GM19193 (cell line): ENCODE data around the gene KLHL40.

Experiments used
- POLR2A ChIP-seq: IDR thresholded peaks from 4 replicates; pipeline ENCODE4 v1.6.1; 2011; ENCODE audit not compliant: insufficient read depth, insufficient read length; ENCODE audit errors: extremely low read depth

The KLHL40 gene

DNA sequence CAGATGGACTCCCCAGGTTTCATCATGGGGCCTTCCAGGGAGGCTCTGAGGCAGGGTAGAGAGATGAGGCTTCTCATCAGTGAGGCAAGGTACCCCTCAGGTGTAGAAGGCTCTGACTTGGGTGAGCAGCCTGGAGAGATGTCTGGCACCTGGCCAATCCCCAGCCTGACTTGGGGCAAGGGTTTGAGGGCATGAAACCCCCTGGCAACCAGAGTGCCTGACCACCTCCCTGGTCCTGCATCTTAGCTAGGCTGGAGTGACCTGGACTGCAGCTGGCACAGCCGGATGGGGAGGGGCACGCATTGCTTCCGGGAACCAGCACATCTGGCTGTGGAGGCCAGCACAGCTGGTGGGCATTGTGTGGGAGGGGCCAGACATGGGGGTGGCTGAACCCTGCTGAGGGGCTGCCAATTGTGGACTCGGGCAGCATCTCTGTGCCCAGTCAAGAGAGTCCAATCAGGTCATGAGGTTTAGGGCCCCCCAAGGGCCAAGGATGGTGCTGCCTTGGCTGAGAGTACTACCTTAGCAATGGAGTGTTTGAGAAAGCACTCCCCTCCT, 29.9 kb upstream of the KLHL40 start:
- no peak for TF ChIP-seq POLR2A

DNA sequence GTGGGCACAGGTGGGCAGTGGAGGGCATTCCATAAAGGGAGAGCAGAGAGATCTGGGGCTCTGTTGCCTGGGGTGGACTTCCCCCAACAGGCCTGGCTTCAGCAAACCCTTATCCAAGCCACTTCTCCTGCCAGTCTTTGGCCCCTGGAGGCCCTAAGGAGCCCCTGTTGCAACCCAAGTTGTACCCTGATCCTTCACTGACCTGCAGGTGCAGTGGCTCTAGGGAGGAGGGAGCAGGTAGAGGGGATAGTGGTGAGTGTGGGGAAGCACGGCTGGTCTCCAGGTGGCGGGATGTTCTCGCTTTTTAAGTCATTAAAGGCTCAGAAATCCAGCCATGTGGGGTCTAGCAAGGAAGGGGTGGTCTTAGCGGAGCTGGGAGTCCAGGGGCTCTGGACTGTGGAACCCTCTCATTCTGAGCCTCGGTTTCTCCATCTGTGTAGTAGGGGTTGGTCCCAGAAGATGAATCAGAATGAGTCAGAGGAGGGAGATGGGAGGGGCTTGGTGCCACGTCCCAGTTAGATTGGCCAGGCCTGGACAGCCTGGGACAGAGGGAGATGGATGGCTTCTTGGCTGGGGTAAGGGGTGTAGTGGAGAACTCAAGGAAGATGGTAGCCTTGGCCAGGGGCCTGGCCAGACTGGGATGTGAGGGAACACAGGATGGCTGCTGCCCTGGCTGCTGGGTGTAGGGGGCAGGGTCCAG, 29.2 kb upstream of the KLHL40 start:
- TF ChIP-seq POLR2A = no peak

DNA sequence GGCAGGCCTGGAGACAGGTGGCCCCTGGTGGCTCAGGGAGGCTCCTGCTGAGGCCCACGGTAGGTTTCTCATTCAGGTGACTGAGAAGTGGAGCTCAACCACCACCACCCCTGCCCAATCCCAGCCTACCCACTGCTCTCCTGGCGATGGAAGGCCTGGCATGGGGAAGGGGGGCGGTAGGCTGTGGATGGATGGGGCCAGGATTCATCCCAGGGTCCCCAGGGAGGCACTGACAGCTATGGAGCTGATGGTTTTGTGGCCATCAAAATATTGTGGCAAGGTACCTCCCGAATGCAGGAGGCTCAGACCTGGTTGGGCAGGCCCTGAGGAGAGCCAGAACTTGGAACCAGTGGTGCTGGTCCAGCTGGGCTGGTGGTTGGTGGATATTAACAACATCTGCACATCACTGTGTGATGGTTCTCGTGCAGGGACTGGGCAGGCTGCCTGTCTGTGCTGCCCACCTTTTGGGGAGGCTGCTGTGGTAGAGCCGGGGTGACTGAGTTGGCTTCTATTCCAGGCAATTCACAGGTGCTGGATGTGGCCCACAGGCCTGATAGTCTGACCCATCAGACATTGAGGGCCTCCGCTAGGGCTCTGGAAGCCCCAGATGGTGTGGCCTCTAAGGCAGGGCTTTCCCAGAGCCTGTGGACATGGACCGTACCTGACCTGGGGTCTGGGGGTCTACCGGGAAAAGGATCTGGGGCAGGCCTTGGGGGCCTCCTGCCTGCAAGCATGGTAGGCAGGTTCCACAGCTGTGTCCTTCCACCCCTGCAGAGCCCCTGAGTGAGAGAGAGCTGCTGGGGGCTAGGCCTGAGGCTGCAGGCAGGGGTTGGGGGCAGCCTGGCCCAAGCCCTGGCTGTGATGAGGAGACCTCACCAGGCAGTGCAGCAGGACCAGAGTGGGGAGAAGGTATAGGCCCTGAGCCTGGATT, 28.4 kb upstream of the KLHL40 start:
- no peak for TF ChIP-seq POLR2A

DNA sequence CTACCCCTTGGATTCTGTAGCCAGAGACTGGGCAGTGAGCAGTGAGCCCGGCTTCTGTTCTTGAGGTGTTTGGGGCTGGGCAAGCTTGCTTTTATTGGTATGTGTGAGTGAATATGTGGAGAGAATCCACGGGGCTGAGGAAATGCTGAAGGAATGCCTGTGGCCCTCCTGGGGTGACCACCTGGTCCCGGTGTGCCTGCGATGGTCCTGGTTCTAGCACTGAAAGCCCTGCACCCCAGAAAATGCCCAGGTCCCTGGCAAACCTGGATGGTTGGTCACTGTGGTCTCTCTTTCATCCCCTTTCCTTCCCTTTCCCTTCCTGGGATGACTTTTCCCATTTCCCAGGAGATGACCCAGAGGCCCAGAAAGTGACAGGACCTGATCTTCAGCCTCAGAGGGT, 27.7 kb upstream of the KLHL40 start:
- TF ChIP-seq POLR2A = no peak

DNA sequence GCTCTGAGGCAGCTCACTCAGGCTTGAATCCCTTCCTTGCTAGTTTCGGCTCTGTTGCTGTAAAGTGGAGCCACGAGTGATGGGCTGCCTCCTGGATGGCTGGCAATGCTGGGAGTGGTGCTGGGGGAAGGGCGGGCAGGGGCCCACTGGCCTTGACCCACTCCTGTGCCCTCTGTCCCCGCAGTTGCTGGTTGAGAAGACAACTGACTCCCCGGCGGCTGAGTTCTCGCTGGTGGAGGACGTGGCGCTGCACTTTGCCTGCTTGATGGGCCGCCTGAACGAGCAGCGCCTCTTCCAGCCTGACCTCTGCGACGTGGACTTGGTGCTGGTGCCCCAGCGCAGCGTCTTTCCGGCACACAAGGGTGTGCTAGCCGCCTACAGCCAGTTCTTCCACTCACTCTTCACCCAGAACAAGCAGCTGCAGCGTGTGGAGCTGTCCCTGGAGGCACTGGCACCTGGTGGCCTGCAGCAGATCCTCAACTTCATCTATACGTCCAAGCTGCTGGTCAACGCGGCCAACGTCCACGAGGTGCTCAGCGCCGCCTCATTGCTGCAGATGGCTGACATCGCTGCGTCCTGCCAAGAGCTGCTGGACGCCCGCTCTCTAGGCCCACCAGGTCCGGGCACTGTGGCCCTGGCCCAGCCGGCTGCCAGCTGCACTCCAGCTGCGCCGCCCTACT, 27.1 kb upstream of the KLHL40 start:
- TF ChIP-seq POLR2A = no peak

- TF ChIP-seq POLR2A = no peak
Measured at GRCh38 chr3:42658771-42659390, 26.5 kb upstream of the KLHL40 start.

DNA sequence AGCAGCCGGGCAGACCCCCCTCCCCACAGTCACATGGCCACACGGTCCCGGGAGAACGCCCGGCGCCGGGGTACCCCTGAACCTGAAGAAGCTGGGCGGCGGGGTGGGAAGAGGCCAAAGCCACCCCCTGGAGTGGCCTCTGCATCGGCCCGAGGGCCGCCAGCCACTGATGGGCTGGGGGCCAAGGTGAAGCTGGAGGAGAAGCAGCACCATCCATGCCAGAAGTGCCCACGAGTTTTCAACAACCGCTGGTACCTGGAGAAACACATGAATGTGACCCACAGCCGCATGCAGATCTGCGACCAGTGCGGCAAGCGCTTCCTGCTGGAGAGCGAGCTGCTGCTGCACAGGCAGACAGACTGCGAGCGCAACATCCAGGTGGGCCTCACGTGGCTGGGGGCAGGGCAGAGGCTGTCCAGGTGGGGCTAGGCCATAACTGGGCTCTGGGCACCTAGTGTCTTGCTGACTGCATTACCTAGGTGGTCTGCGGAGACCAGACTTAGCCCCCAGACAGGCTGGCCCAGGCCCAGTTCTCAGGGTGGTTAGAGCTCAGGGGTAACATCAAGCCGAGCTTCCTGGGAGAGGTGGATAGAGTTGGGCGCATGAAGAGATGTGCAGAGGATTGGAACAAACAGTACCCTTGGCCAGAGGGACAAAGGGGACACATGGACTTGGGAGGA, 25.7 kb upstream of the KLHL40 start:
- TF ChIP-seq POLR2A = no peak

GRCh38 chr3:42660131-42660715, 25.1 kb upstream of the KLHL40 start:
- no peak for TF ChIP-seq POLR2A

- no peak for TF ChIP-seq POLR2A
Measured at GRCh38 chr3:42660898-42661297, 24.4 kb upstream of the KLHL40 start.

DNA sequence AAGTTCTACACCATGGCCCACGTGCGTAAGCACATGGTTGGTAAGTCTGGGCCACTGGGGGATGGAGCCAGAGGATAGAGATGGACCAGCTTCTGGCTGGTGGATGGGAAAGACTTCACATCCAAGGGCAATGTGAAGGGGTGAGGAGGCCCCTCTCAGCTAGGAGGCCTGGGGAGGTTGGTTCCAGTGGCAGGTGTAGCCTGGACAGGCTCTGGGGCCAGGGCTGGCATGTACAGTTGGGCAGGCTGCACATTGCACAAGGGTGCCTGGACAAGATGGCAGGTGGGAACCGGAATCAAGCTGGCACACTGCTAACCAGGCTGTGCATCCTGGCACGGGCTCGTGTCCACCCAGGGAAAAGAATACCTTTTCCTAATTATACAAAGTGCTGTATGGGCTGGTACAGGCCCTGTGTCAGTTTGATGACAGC, 23.7 kb upstream of the KLHL40 start:
- TF ChIP-seq POLR2A = no peak

DNA sequence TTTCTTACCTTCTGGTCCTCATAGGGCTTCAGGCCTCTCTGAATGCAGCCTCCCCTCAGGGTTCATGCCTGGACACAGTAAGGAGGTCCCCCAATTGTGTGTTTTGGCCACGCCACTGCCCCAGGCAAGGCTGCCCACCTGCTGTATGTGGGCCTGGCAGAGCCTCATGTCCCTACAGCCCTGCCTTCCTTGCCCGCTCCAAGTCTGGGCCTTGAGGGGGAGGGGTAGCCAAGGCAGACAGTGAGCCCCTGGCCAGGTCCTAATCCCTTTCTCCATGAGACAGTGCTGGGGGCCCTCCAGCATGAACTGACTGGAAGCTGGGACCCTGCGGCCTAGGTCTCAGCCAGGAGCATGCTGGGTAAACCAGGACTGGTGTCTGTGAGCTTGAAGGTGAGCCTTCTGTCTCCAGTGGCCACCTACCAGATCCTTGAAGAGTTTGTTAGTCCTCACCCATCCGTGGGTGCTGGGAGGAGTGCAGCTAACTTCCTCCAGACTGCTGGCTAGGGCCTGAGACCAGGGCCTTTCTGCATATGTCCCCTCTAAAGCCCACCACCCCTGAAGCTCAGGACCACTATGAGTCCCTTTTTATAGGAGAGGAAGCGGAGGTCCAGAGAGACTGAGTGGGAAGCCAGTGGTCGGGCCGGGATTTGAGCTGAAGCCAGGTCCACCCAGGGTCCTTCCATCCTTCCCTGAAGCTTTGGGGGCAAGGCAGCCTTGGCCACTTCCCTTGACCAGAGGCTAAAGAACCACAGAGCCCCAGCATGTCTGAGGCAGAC, 23.1 kb upstream of the KLHL40 start:
- no peak for TF ChIP-seq POLR2A

- no peak for TF ChIP-seq POLR2A
Measured at GRCh38 chr3:42662813-42663535, 22.4 kb upstream of the KLHL40 start.
